Epithelial cell of esophagus (primary cell): Measurements from ENCODE around the gene AK8.

Experiments
- DNase-seq: peaks from one replicate; pipeline ENCODE4 v3.0.0; 2010; ENCODE audit warnings: low read depth
- H3K4me3 ChIP-seq: 2 replicates; pipeline ENCODE4 v1.5.1; 2011; ENCODE audit warnings: mild to moderate bottlenecking, low read length, control low read depth
- TF ChIP-seq, protein P1 (sequence below): IDR thresholded peaks from 2 replicates; pipeline ENCODE4 v1.5.1; 2011; ENCODE audit warnings: low read depth, mild to moderate bottlenecking, low read length, control low read depth, inconsistent platforms; ENCODE audit not compliant: insufficient read depth; ENCODE audit errors: missing control alignments

Gene AK8

DNA sequence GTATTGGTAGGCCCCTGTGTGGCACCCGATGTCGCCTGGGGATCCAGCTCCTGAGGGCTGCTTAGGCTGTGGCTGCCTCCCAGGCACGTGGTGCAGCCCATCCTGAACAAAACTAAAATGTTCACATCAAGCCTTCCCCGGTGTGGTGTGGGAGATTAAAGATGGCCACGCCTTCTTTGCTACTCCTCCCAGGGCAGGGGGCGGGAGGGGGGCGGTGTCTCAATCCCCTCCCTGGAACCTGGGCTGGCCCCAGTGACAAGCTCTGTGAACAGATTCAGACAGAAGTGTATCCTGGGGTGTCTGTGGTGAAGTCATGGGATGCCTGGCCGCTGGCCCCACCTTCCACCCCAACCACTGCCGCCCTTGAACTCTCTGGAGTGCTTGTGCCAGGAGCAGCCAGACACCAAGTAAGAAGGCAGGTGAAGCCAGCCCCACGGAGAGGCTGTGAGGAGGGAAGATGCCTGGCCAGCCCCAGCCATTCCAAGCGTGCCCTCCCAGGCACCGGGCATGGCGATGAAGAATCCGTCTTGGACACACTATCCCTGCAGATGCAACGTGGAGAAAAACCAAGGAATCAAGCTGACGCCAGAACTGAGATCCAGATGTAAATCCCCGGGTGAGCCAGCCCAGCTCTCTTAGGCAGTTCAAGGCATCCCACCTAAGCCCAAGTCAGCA lies 75.8 kb downstream of the AK8 start:
- no peak overlapping the region for H3K4me3 ChIP-seq
- TF ChIP-seq, protein P1, sequence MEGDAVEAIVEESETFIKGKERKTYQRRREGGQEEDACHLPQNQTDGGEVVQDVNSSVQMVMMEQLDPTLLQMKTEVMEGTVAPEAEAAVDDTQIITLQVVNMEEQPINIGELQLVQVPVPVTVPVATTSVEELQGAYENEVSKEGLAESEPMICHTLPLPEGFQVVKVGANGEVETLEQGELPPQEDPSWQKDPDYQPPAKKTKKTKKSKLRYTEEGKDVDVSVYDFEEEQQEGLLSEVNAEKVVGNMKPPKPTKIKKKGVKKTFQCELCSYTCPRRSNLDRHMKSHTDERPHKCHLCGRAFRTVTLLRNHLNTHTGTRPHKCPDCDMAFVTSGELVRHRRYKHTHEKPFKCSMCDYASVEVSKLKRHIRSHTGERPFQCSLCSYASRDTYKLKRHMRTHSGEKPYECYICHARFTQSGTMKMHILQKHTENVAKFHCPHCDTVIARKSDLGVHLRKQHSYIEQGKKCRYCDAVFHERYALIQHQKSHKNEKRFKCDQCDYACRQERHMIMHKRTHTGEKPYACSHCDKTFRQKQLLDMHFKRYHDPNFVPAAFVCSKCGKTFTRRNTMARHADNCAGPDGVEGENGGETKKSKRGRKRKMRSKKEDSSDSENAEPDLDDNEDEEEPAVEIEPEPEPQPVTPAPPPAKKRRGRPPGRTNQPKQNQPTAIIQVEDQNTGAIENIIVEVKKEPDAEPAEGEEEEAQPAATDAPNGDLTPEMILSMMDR, result no peak
- no peak for DNase-seq

DNA sequence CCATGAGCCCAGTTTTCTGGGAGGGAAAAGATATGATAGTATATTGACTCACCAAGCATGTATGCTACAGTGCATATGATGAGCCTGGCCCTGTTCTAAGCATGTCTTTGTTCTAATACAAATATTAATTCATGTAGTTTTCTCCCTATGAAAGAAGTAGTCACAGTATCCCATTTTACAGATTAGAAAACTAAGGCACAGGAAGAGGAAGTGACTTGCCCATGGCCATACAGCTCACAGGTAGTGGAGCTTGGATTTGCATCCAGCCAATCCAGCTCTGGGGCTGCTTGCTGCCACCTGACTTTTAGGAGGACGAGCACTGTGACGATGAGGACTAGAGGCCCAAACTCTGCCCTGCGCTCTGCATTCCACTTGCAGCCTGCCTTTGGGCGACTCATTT lies 76.4 kb downstream of the AK8 start:
- no peak overlapping the region for H3K4me3 ChIP-seq
- TF ChIP-seq, protein P1, result no peak
- no peak for DNase-seq

DNA sequence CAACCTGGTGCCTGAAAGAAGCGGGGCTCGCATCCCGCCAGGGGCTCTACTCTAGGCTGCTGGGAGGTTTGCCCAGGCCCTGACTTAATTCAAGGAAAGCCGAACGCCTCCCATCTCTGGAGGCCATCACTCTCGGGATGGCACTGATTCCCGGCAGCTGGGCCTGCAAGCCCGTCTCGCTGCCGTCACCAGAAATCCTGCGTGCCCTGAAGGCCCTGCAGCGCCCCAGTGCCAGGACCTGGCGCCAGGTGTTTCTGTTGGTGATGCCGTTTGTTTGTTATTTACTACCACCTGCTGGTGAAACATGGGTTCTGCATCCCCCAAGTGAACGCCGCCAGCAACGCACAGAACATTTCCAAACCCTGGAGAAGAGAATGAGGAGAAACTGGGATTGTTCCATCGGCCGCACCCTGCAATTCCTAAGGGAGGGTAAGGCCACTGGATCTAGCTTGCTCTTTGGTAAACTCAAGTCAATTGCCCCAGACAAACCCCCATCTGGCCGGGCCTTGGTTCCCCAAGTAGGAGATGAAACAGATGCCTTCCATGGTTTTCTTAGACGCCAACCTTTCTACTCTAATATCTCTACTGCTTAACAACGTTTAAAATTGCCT lies 77.9 kb downstream of the AK8 start:
- H3K4me3 ChIP-seq, result no peak overlapping the region
- TF ChIP-seq, protein P1, result peak; percentile 82
- DNase-seq, result peak; percentile 78

DNA sequence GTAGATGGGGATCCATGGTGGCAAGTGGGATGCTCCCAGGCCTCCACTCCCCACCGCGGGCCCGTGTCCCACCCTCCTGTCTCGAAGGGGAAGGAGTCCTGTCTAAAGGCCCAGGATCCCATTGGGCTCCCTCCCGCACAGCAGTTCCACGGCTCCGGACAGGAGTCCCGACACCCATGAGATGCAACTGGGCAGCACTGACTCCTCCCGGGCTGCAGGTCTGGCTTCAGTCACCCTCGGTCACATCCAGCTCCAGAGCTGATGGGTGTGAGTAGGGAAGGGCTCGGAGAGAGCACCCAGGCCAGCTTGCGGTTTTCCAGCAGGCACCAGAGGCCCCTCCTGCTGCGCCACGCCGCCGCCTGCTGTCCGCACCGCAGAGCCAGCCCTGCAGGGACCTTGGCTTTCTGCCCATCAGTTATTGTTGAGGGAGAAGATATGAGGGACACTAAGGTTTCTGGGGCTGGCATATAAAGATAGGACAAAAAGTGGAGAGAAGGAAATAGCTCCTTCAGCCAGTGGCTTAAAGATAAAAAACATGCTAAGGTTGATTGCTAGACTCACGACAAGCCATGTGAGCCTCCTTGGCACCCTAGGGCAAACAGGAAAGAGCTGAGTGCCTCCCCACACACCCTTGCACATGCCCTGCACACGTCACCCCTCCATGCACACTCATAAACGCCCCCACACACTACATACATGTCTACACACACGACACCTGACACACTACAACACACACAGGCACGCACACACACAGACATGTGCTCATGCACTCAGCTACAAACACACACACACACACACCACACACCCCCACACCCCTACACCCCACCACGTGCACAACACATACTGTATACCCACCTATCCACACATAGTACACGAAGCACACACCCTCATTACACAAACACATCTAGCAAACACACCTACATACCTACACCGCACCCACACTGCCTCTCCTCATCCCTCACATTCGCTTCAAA lies 79.0 kb downstream of the AK8 start:
- H3K4me3 ChIP-seq, result no peak overlapping the region
- TF ChIP-seq, protein P1, result no peak
- DNase-seq, result no peak

DNA sequence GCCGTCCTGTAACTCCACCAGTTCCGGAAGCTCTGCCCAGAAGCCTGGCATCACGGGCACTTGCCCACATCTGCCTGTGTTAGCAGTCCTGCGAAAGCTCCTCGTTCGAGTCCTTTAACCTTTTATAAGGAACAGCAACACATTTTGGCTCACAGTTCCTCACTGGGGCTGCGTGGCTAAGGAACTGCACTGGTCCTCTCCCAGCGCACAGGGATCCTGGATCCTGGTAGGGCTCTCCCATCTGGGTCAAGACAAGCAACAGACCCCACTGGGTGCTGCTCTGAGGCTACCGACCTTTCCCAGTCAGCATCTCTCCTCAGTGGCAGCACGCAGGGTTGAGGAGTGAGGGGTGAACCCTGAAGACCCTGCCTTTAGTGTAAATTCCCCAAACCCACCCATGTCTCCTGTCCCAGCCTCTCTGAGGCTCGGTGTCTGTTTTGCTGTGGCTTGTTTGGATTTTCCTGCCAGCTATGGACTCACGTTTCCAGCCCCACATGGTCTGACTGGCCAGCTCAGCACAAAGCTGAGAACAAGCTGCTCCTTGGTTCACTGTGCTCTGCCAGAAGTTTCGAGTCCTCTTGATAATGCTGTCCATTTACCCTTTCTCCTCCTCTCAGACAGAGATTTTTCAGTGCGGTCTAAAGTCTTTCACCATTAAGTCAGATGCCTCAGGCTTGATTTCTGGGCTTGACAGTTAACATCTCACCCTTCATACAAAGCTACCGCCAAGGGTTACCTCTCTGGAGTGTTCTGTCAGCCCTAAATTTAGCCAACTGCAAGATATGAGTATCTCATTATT lies 80.0 kb downstream of the AK8 start:
- H3K4me3 ChIP-seq, result no peak overlapping the region
- no peak for DNase-seq
- TF ChIP-seq, protein P1, result no peak

DNA sequence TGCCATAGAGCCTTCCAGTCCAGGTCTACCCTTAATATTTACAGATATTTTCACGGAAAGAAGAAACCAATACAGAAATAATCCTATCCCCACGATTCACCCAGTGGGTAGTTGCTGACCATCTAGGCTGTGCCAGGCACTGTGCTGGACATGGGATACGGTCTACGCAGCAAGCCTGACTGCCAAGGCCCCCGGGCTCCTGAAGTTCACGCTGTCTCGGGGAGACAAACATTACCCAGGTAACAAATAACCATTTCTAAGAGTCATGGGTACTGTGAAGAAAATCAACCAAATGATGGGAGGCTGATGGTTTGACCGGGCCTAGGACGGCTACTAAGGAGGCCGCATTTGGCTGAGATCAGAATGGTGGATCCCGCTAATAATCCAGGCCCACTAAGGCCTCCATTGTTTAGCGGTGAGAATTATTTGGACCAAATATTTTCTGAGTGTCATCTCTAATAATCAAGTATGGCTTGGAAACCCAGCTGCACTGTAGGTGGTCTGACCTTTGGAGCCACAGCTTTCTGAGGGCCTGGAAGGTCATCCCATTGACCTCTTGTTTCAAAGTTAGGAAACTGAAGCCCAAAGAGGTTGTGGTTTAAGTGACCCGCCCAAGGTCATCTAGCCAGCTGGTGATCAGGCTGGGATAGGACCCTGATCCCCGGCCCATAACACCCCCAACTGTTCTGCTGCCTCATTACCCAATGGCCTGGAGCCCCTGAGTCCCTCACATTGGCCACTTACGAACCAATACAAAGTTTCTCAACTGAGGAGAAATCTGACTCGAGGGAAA lies 82.4 kb downstream of the AK8 start:
- H3K4me3 ChIP-seq, result no peak overlapping the region
- TF ChIP-seq, protein P1, result no peak

More for the DNA sequence above, 82.4 kb downstream of the AK8 start:
- DNase-seq, result no peak
